Activated T-cell treated with anti-CD3 and anti-CD28 coated beads for 4 hours (primary cell): ENCODE data around the gene POMT2.

ENCODE experiments used
- DNase-seq: peaks from one replicate; pipeline ENCODE4 v3.0.0-alpha.2; 2020

The POMT2 gene

DNA sequence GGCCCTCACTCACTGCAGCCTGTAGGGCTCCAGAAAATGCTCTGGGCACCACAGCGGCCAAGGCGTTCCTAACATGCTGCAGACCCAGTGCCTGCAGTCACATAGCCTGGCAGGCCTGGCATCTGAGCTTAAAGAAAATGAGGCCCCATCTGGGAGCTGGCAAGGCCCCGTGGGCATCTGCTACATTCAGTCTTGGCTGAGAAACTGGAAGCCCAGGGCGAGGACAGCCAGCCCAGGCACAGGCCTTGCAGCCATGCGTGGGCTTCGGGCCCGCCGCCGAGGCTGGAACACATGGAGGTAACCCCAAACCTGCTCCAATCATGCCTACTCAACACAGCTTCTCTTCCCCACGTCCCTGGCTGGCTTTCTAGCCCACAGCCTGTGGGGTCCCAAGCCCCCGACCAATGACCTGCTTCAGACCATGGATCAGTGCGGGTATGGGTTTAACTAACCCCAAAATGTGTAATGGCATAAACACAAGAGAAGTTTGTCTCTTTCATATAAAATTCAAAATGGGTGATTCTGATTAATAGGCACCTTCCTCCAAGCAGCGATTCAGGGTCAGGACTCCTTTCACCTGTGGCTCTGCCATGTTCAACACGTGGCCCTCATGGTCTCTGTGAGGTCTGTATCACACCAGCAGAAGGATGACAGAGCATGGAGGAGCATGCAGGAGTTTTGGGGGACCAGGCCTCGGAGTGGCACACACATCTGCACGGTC is 56.1 kb downstream of the POMT2 start:
- no peak for DNase-seq

DNA sequence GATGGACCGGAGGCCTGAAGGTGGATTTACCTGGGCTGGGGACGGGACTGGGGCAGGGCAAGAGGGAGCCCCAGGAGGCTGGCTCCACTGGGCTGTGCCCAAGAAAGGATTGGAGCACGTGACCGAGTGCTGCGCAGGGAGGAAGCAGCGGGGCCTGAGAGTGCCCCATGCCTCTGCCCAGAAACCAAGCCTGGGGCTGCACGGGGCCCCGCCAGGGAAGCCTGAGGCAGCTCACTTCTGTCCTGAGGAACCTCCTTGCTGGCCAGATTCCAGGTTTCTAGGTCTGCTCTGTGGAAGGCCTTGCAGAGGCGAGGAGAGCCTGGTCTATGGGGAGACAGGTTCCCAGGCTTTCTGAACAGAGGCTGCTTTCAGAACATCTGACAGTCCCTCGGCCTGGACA is 60.1 kb downstream of the POMT2 start:
- DNase-seq, result no peak

DNA sequence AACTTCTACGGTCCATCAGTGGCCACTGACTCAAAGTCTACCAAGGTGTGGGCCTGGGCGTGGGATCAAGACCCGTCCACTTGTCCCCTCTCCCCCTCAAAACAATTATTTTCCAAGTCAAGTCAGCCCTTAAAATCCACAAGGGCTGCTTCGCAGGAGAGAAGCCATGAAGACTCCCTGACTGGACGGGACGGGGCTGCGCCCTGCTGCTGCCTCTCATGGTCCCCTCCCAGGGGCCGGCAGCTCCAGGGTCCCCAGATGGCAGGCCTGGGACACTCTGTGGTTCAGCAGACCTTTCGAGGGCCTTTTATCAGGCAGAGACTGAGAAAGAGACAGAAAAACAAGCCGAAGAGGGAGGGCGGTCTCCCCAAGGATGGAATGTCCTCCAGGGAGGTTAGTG is 60.5 kb downstream of the POMT2 start:
- DNase-seq, result no peak

DNA sequence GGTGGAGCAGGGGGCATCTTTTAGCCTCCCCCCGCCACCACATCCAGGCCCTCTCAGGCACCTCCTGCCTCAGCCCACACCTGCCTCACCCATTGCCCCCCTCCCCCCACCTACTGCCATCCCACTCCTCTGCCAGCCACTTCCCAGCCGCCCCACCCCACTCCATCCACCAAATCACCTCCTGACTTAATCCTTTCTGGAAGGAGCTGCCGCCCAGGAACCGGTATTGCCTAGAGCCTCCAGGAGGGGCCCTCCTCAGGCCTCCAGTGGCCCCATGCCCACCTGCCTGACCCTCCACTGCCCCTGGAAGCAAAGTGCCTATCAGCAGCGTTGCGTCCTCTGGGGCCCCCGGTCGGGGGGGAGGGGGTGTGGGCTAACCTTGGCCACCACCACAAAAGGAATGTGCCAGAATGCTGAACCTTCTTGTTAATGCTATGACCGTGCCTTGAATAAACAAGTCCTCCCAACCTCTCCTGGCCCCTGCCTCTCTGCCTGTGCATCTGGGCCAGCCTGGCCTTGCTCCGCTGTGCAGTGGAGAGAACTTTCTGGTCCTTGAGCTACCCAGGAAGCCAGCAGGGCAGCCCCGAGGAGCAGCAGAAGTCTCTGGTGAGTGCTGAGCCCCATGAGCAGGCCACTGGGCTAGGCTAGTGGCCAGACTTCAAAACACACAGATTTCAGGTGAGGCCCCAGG is 61.5 kb downstream of the POMT2 start:
- no peak for DNase-seq

DNA sequence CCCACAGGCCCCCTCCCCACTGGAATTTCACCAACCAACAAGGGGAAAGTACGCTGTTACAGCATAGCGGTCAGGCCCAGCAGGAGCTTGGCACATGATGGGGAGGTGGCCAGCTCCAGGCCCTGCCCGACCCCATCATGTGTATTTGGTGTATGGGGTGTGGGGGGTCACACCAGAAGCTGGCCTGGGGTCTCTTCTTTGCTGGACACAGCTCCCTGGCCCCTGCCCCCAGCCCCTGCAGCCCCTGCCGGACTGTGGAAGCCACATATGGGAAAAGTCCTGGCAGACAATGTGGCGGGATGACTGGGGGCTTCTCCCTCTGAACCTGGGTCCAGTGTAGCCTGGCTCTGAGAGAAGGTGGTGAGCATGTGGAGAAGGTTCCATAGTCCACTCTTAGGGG is 62.1 kb downstream of the POMT2 start:
- DNase-seq, result no peak

DNA sequence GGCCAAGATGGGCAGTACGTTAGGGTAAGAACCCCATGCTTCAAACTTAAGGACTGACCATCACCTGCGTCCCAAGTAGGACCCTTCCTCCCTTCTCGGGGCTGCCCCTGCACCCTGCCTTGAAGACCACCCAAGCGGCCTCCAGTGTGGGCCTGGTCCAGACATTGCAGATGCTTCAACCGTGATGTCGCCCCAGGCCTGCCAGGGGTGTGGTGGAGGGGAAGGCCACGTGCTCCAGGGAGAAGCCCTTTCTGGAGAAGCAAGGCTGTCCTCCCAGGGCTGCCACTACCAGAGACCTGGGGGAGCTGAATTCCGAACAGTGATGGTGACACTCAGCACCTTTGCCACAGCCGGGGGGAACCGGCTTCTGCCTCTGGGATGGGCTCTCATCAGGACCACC is 63.0 kb downstream of the POMT2 start:
- no peak for DNase-seq

DNA sequence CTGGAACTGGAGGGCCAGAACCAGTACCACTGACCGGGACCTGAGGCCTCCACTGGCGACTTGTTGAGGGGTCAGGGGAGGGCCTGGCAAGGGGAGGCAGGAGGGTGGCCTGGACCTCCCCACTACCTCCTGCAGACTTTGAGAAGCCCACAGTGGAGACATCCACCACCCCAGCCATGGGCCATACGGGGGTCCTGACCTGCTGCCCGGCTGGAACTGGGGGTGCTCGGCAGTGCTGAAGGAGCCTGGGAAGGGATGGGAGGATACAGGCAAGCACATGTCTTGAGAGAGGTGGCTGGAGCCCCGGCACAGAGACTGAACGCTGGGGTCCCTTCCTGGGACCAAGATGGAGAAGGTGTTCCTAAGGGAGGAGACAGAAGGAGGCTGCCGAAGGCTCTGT is 64.0 kb downstream of the POMT2 start:
- no peak for DNase-seq

DNA sequence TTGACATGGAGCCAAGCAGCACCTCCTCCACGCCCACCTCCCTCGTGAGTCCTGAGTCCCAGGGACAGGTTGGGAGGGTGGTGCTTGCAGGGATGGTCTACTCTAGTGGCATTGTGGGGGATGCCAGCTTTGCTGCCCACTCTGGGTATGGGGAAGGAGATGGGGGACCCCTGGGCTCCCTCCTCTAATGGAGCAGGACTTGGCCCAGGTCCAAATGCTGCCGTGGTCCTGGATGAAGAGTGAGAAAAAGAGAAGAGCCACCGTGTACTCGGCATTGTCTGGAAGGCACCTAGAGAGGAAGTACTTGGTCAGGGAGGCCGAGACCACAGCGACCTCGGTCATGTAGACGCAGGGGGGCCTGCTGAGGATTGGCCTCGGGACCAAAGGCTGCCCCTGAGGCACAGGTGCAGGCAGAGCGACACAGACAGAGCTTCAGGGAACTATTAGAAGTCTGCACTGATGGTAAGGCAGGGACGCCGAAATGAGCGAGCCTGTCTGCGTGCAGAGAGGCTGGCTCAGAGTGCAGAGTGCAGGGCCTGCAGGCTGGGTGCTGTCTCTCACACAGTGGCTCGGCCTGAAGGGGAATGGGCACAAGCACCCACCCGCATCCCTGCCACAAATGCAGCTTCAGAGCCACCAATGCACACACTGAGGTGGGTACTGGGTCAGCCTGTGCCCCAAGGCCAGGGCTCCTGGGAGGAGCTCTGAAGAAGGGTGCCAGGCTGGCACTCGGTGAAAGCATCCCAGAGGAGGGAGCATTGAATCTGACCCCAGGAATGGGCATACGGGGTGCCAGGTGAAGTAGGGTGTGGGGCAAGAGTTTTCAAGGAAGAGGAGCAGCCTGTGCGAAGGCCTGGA is 67.1 kb downstream of the POMT2 start:
- no peak for DNase-seq

DNA sequence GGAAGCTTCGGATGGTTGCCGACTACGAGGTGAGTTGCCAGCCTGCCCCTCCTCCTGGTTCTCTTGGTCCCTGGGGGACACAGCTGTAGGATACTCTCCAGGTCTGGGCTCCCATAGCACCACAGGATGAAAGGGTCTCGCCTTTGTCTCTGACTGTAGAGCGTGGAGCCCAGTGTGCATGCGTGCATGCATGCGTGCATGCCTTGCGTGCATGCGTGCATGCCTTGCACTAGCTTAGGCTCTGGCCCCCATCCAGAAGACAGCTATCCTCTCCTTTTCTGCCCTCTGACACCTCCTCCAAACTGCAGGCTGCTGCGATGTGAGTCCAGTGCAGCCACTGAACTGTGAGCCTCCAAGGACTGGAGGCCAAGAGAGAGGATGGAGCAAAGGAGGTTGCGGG is 68.8 kb downstream of the POMT2 start:
- DNase-seq, result no peak

DNA sequence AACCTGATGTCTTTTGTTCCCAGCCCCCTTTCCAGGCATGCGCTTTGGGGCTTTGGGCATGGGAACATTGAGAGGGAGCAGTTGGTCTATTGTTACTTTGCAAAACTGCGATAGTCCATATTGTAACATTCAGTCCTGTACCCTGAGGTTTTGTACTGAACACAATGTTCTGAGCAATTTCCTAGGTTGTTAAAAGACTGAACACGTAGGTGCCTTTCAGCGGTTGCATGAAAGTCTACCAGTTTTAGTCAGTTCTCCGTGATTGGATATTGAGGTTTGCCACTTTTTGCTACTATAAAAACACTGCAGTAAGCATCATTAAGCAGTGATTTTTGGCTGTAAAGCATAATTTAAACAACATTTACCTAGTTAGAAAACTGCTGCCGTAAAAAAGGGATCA is 69.8 kb downstream of the POMT2 start:
- DNase-seq, result no peak

DNA sequence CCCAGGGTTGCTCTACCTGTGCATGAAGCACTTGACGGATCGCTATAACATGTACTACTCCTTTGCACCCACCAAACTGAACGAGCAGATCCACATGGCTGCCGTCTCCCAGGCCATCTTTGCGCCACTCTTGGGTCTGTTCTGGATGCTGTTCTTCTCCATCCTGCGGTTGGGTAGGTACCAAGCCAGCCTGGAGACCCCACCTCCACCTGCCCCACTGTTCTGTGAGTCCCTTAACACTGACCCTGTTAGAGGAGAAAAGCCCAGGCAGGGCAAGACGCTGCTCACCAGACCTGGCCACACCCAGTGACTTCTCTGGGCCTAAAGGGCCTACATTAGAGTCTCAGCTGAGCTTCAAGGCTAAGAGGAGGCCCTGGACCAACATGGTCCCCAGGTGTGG is 71.4 kb downstream of the POMT2 start:
- DNase-seq, result no peak

DNA sequence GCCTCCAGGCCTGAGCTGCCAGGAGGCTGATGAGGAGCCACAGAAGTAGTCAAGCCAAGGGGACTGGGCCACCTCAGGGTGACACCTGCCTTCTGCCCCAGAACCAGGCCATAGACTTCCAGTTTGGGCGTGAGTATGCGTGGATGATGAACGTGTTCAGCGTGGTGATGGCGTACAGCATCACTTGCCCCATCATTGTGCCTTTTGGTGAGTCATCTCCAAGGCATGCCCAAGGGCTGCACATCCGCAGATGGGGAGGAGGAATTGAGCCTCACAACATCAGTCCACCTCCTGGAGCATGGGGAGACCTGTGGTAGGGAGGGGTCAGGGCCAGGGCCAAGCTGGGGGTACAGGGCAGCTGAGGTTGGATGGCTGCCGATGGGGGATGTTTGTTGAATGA is 72.0 kb downstream of the POMT2 start:
- no peak for DNase-seq

DNA sequence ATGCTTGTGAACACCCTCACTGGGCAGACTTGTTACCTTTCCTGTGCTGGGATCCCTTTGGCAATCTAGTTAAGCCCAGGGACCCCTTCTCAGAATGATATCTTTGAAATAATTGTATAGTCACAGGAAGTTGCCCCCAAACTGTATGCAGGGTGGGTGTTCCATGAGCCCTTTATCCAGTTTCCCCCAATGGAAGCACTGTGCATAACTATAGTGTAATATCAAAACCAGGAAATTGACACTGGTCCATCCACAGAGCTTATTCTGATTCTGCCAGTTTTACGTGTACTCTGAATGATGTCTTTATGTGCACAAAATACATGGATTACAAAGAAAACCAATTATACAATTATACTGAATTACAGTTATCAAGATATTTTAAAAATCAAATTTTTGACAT is 73.9 kb downstream of the POMT2 start:
- no peak for DNase-seq

DNA sequence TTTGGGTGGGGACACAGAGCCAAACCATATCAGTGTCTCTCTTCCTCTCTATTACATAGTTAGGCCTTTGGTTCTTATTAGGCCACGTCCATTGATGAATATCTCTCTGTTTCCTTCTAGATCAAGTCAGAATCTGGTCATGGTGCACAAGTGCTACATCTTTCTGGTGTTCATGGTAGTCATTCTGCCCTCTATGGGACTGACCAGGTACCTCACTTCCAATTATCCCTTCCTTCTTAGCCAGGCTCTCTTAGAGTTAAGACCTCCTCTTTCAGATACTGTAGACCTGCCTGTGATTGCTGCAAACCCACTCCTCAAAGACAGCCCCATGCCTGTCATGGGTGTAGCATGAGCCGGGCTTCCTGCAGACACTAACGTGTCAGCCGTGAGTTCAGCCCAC is 74.9 kb downstream of the POMT2 start:
- no peak for DNase-seq

DNA sequence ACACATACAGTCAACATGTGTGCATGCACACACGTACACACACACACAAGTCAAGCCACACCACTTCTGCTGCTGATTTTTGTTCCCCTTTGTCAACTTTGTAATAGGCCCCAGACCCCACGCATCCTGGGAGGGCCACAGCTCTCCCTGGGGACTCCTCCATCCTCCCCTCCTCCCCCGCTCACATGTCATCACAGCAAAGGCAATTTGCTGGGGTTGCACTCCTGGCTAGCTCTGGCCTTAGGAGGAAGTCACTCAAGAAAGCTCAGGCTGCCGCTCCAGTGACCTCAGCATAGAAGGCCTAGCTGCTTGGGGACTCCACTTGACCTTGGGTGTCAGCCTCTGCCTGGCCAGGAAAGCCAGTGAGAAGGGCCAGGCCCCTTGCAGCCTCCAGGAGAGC is 76.8 kb downstream of the POMT2 start:
- no peak for DNase-seq

DNA sequence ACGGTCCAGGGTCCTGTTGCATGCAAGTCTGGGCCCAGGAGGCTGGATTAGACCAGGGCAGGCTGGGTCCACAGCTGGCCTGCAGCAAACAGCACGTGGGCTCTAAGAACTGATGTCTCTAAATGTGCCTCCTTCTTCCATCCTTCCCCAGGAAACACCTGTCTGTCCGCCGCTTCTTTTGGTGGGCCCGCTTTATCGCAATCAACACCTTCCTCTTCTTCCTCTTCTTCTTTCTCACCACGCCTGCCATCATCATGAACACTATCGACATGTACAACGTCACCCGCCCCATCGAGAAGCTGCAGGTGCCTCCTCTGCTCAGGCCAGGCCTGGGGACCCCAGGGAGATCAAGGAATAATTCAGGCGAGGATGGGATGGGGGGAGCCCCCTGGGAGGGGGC is 77.9 kb downstream of the POMT2 start:
- no peak for DNase-seq

DNA sequence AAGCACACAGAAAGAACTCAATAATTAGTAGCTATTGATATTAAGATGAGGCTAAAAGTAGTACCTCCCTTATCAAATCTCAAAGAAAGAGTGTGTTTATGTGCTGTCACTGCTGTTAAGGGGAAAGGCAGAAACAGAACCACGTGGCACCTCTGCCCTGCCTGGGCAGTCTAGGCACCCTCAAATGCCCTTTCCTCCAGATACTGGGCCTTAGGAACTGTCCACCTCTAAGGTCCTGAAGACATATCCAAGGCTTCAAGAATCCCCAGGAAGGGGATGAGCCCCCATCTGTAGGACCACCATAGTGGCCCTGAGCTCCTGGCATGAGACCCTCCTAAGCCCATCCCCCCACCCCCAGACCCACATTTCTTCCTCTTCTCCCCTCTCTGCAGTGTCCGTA is 78.7 kb downstream of the POMT2 start:
- no peak for DNase-seq

DNA sequence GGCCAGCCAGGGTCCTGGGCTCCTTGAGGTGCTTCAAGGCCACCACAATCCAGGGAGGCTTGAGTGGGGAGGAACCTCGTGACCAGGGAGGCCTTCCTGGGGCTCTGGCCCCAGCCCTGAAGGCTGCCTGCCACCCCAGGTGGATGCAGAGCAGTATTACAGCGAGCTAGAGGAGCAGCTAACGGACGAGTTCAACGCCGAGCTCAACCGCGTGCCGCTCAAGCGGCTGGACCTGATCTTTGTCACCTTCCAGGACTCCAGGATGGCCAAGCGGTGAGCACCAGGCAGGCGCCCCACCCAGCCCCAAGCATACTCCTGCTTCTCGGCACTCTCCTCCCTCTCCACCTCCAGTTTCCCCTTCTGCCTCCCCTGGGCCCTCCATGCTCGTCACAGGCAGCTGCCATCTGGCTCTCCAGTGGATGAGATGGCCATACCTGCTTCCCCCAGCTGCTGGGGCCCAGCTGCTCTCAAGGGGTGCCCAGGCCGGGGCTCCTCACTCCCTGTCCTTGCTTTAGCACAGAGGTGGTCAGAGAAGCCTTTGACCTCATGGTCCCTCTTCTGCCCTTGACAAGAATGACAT is 80.3 kb downstream of the POMT2 start:
- DNase-seq, result no peak

DNA sequence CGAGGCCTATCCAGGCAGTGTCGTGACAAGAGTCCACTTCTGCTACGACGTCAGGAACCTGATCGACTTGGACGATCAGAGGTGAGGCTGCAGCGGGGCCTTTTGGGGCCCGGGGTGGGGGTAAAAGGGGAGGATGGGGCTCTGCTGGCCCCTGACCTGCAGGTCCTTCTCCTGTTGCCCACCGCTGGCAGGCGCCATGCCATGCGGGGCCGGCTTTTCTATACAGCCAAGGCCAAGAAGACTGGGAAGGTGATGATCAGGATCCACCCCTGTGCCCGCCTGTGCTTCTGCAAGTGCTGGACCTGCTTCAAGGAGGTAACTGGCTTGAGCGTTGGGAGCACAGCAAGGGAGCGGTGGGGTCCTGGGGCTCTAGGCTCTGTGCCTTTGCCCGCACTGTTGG is 81.3 kb downstream of the POMT2 start:
- no peak for DNase-seq

DNA sequence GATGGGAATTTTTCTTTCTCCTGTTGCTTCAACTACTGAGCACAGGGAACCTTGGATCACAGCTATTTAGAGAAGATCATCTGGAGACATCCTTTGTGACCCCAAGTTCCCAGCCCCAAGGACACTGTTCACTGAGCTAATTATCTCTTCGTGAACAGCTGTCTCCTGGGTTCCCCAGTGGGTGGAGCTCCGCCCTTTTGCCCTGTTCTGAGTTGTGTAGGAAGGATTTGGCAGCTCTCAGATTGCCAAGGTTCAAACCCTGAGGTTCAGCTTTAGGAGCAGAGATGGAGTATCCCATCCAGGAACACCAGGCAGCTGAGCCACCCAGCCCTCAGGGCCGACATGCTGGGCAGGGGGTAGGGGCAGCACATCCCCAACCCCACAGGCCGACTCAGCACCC is 81.7 kb downstream of the POMT2 start:
- no peak for DNase-seq

DNA sequence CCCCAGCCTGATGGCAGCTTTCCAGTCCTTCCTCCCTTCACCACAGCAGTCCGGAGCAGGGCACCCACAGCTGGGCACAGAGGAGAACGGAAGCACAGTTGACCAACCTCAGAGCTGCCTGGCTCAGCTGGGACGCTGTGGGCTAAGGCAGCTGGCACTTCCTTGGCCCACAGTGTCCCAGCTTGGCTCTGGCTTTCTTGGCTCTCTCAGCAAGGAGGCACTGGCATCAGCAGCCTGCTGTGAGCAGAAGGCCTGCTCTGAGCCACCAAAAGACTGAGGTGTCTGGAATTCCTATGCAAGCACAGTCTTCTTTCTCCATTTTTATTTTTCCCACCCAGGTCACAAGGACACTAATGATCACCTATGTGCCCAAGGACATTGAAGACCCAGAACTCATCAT is 82.3 kb downstream of the POMT2 start:
- no peak for DNase-seq

DNA sequence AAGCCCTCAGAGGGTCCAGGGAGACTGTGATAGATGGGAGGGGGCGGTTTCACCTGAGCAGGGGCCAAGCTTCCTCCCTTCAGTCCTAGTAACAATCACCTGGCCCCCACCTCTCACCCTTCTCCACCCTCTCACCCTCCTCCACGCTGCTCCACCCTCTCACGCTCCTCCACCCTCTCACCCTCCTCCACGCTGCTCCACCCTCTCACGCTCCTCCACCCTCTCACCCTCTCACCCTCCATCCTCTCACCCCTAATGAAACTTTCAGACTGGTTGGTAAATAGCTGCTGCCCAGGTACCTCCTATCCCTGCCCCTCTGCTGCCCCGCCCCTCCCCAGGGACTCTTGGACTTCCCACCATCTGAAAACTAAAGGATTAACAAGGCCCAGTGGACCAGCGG is 83.9 kb downstream of the POMT2 start:
- DNase-seq, result no peak

DNA sequence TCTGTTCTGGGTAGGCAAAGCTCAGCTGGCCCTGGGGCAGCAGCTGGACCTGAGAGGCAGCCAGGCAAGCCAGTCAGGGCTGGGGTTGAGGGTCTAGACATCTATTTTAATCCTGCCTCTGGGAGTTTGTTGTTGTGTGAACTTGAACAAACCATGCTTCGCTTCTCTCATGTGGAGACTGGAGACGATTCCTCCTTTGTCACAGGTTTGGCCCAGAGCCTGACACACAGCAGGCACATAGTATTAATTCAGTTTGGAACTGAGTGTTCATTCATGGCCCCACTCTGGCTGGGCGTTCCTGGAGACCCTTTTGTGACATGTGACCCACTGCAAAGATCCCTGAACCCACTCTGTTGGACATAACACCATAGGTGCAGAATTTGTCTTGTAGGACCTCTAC is 89.0 kb downstream of the POMT2 start:
- no peak for DNase-seq

DNA sequence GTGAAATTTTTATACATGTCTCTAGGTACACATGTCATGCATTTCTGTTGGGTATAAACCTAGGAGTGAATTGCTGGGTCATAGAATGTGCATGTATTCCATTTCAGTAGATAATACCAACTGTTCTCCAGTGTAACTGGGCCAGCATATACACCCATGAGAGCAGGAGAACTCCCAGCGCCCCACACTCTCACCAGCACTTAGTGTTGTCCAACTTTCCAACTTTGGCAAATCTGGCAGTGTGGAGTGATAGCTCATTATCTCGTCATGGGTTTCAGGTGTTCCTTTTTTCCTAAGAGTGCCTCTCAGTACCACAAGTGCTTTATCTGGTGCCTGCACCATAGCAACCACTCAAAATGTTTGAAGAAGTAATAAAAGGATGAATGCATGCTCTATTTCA is 89.8 kb downstream of the POMT2 start:
- no peak for DNase-seq
